ENCODE data around the gene CALML6.
"Not testable (repeated sequence)": the region's sequence is repeated elsewhere in the genome, so short reads cannot be mapped to it uniquely, and the experiment has no call there.

CALML6 gene

GRCh38 chr1:1876335-1876930 is 38.6 kb upstream of the CALML6 start:
- DNase-seq (ENCODE audit: low spot score) = no peak
- Histone ChIP-seq H3K27ac (no peak overlapping the region), H3K4me3 (no peak overlapping the region)
- TF ChIP-seq CTCF (IDR thresholded peaks at IDR 0.05) = no peak

- no peak overlapping the region for H3K27ac ChIP-seq
- no peak for DNase-seq (ENCODE audit: low spot score)
- TF ChIP-seq CTCF (IDR thresholded peaks at IDR 0.05) = no peak
- no peak overlapping the region for H3K4me3 ChIP-seq
Observed at GRCh38 chr1:1877865-1878436, 37.1 kb upstream of the CALML6 start.

GRCh38 chr1:1879942-1880341 is 35.1 kb upstream of the CALML6 start:
- Histone ChIP-seq H3K4me3 (no peak overlapping the region), H3K27ac (no peak overlapping the region)
- TF ChIP-seq CTCF (IDR thresholded peaks at IDR 0.05) = no peak
- DNase-seq (ENCODE audit: low spot score) = no peak

GRCh38 chr1:1880617-1881312 is 34.3 kb upstream of the CALML6 start:
- no peak overlapping the region for H3K27ac ChIP-seq
- TF ChIP-seq CTCF (IDR thresholded peaks at IDR 0.05) = no peak
- no peak for DNase-seq (ENCODE audit: low spot score)
- H3K4me3 ChIP-seq = peak overlapping the region; percentile 11

GRCh38 chr1:1881727-1882126 is 33.3 kb upstream of the CALML6 start:
- Histone ChIP-seq H3K4me3 (no peak overlapping the region), H3K27ac (no peak overlapping the region)
- DNase-seq (ENCODE audit: low spot score) = no peak
- no peak for TF ChIP-seq CTCF (IDR thresholded peaks at IDR 0.05)

GRCh38 chr1:1883092-1883873 is 31.8 kb upstream of the CALML6 start:
- no peak for TF ChIP-seq CTCF (IDR thresholded peaks at IDR 0.05)
- Histone ChIP-seq H3K4me3 (no peak overlapping the region), H3K27ac (peak overlapping the region in 1 of 2 donors; percentile 32)
- DNase-seq (ENCODE audit: low spot score) = no peak

- H3K4me3 ChIP-seq; DNase-seq (ENCODE audit: low spot score); H3K27ac ChIP-seq: not testable (repeated sequence)
Observed at GRCh38 chr1:1883890-1884289, 31.2 kb upstream of the CALML6 start.
